ENCODE data around the gene TUBGCP3.
A peak's percentile ranks its signal among the peaks of the same experiment; 100 is the strongest.
"Not testable (repeated sequence)": the region's sequence is repeated elsewhere in the genome, so short reads cannot be mapped to it uniquely, and the experiment has no call there.

The TUBGCP3 gene

GRCh38 chr13:112529216-112529615, 58.7 kb downstream of the TUBGCP3 start:
- no peak for DNase-seq (ENCODE audit: low read depth)

- no peak for DNase-seq (ENCODE audit: low read depth)
These were observed 61.7 kb downstream of the TUBGCP3 start for GRCh38 chr13:112526146-112526853.

- DNase-seq (ENCODE audit: low read depth): no peak
These were observed 62.5 kb downstream of the TUBGCP3 start for GRCh38 chr13:112525356-112525945.

GRCh38 chr13:112522578-112522977, 65.4 kb downstream of the TUBGCP3 start:
- peak; percentile 34 for DNase-seq (ENCODE audit: low read depth)

- peak; percentile 11 for DNase-seq (ENCODE audit: low read depth)
These were observed 66.8 kb downstream of the TUBGCP3 start for GRCh38 chr13:112521073-112521685.

GRCh38 chr13:112519517-112520060, 68.4 kb downstream of the TUBGCP3 start:
- DNase-seq (ENCODE audit: low read depth): no peak

GRCh38 chr13:112516218-112516617, 71.7 kb downstream of the TUBGCP3 start:
- DNase-seq (ENCODE audit: low read depth): no peak

GRCh38 chr13:112513761-112514160, 74.2 kb downstream of the TUBGCP3 start:
- no peak for DNase-seq (ENCODE audit: low read depth)

- no peak for DNase-seq (ENCODE audit: low read depth)
These were observed 76.8 kb downstream of the TUBGCP3 start for GRCh38 chr13:112510987-112511685.

GRCh38 chr13:112510002-112510780, 77.8 kb downstream of the TUBGCP3 start:
- peak; percentile 76 for DNase-seq (ENCODE audit: low read depth)

GRCh38 chr13:112509190-112509589, 78.8 kb downstream of the TUBGCP3 start:
- no peak for DNase-seq (ENCODE audit: low read depth)

- DNase-seq (ENCODE audit: low read depth): no peak
These were observed 81.9 kb downstream of the TUBGCP3 start for GRCh38 chr13:112506046-112506445.

- DNase-seq (ENCODE audit: low read depth): no peak
These were observed 91.8 kb downstream of the TUBGCP3 start for GRCh38 chr13:112496166-112496565.

GRCh38 chr13:112495465-112495864, 92.5 kb downstream of the TUBGCP3 start:
- no peak for DNase-seq (ENCODE audit: low read depth)

GRCh38 chr13:112489199-112489598, 98.8 kb downstream of the TUBGCP3 start:
- no peak for DNase-seq (ENCODE audit: low read depth)

GRCh38 chr13:112488343-112489050, 99.5 kb downstream of the TUBGCP3 start:
- not testable (repeated sequence) for DNase-seq (ENCODE audit: low read depth)

- DNase-seq (ENCODE audit: low read depth): no peak
These were observed 100.8 kb downstream of the TUBGCP3 start for GRCh38 chr13:112487127-112487517.

GRCh38 chr13:112486386-112487126, 101.4 kb downstream of the TUBGCP3 start:
- no peak for DNase-seq (ENCODE audit: low read depth)

- DNase-seq (ENCODE audit: low read depth): not testable (repeated sequence)
These were observed 102.1 kb downstream of the TUBGCP3 start for GRCh38 chr13:112485814-112486213.

GRCh38 chr13:112483299-112483698, 104.7 kb downstream of the TUBGCP3 start:
- DNase-seq (ENCODE audit: low read depth): no peak
